NCI-H510A (cell line): Measurements from ENCODE around the gene DHDDS.
"Not testable (repeated sequence)": the region's sequence is repeated elsewhere in the genome, so short reads cannot be mapped to it uniquely, and the experiment has no call there.

Experiments used
- DNase-seq: peaks from one replicate; lab custom pipeline; 2025; lab: John Stamatoyannopoulos, UW

The DHDDS gene

DNA sequence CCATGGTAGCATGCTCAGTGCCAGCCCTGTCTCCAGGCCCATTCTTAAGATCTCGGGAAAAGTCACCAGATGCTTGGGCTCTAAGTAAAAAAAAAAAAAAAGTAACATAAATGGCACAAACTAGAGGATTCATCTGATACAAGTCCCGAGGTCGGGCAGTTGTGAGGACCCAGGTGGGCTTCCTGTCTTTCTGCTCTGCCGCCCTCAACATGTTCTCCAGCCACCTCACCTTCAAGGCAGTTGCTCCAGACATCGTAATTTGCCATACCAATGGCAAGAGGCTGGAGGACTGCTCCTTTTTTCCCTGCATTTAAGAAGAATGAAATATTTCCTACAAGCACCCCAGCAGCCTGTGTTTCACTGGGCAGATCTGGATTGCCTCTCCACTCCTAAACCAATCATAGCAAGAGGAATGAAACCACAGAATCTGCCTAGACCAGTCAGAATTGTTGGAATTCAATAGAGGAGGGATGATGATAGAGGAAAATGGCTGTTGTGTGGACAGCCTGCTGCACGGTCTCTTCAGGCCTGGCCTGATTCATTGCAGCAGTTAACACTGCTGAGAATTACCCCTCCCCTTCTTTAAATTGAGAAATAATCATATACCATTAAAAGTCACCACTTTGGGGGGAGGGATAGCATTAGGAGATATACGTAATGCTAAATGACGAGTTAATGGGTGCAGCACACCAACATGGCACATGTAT lies 45.5 kb downstream of the DHDDS start:
- DNase-seq = no peak

DNA sequence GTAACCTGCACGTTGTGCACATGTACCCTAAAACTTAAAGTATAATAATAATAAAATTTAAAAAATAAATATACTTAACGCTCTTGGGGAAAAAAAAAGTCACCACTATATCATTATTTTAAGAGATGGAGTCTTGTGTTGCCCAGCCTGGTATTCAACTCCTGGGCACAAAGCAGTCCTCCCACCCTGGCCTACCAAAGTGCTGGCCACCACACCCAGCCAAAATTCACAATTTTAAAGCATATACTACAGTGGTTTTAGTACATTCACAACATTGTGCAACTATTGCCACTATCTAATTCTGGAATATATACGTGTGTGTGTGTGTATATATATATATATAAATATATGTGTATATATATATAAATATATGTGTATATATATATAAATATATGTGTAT lies 46.0 kb downstream of the DHDDS start:
- no peak for DNase-seq

DNA sequence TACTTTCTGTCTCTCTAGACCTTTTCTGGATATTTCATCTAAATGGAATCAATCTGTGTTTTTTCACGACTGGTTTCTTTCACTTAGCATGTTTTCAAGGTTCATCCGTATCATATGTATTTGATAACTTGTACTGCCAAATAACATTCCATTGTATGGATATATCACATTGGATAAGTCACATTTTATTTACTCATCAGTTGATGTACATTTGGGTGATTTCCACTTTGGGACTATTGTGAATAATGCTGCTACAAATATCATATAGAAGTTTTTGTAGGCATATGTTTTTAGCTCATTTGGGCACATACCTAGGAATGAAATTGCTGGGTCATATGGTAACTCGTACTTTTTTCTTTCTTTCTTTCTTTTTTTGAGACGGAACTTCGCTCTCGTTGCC lies 46.9 kb downstream of the DHDDS start:
- no peak for DNase-seq

DNA sequence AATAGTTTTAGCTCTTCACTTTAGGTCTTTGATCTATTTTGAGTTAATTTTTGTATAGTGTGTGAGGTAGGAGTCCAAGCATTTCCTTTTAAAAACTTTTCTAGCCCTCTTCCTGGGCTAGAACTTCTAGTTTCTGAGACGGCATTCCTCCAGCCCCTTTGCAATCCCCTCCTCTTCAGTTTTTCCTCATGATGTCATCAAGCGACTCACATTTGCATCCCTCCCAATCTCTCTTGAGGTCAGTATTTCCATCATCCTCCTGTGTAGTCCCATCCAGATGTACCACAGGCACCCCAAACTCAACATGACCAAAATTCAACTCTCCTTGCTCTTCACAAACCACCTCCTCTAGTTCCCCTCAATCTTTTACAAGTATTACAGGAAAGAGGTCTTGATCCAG lies 50.8 kb downstream of the DHDDS start:
- DNase-seq = no peak

DNA sequence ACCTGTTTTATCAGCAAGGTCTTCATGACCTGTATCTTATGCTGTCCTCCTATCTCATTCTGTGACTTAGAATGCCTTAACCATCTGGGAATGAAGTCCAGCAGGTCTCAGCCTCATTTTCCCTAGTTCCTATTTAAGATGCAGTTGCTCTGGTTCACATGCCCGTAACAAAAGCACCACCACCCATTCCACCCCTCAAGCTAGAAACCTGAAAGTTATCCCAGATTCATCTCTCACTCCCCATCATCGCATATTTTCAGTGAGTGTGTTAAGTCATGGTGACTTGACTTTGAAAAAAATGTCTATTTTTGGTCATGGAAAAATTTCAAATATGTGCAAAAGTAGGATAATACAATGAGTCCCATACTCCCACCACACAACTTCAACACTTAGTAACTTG lies 51.9 kb downstream of the DHDDS start:
- DNase-seq = no peak

DNA sequence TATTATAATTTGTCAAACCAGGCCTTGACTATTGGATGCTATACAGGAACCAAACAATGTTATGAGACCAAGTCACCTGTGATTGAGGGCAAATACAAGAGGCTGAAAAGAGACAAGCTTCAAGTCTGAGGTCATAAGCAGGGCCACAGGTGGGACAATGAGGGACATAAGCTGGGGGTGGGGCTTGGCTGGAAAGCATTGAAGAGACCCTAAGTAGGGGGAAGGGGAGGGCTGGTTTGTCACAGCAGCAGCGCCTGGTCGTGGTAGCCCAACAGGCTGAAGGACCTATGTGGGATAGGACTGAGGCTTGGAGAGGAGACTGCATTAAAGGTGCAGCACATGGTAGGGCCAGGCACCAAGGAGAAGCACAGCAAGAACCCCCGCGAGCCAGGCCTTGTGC lies 58.0 kb downstream of the DHDDS start:
- DNase-seq = no peak

DNA sequence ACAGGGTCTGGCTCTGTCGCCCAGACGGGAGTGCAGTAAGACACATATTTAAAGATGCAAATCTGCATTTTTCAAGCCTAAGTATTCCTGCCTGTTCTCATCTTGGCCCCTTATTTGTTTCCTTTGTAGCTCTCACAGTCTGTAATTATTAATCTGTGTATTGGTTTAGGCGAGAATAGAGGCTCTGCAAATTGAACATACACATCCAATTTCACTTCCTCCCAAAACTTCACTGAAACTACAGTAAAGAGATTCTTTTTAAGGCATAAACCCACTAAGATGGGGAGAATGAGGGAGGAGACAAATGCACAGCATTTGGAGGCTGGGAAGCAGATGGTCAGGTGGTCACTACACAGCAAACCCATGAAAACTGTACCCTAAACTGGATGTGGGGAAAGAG lies 61.1 kb downstream of the DHDDS start:
- DNase-seq = no peak

DNA sequence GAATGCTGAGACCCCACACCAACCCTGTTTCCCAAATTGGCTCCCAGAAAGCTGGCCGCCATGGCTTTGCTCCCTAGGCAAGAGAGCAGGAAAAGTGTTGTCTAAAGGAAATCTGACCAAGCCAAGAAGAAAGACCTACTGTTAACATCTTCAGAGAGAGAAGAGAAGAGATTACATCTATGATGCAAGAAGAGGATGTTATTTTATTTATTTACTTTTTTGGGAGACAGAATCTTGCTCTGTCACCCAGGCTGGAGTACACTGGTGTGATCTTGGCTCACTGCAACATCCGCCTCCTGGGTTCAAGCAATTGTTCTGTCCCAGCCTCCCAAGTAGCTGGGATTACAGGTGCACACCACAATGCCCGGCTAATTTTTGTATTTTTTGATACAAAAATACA lies 61.8 kb downstream of the DHDDS start:
- DNase-seq = no peak

DNA sequence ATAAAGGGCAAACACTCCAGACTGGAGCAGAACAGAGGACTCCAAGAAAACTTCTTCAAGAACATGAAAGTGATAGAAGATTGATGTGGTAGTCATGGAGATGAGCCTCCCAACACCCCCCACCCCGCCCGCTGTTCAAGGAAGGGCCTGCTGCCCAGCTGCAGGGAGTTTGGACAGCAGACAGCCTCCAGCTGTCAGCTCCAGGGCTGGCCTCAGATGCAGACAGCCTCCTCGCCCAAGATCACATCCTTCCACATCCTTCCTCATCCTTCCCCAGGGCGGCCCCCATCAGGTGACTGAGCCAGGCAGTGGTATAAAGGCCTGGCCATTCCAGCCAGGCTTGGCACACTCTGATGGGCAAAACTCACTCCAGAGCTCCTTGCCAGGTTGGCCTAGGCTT lies 64.7 kb downstream of the DHDDS start:
- DNase-seq = no peak

DNA sequence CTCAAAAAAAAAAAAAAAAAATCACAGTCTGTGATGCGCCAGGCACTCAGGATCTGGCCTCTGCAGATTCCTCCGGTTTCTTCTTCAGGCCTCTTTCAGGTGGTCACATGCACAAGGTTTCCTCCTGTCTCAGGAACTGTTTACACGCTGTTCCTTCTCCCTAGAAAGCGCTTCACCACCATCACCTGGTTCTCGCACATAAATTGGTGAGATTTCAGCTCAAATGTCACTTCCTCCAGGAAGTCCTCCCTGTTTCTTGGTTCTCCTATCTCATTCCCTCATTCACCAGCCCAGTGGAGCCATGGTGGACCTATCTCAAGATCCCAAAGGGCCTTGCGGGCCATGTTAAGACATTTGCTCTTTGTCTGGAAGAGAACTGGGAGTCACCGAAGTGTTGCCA lies 66.8 kb downstream of the DHDDS start:
- DNase-seq = no peak

DNA sequence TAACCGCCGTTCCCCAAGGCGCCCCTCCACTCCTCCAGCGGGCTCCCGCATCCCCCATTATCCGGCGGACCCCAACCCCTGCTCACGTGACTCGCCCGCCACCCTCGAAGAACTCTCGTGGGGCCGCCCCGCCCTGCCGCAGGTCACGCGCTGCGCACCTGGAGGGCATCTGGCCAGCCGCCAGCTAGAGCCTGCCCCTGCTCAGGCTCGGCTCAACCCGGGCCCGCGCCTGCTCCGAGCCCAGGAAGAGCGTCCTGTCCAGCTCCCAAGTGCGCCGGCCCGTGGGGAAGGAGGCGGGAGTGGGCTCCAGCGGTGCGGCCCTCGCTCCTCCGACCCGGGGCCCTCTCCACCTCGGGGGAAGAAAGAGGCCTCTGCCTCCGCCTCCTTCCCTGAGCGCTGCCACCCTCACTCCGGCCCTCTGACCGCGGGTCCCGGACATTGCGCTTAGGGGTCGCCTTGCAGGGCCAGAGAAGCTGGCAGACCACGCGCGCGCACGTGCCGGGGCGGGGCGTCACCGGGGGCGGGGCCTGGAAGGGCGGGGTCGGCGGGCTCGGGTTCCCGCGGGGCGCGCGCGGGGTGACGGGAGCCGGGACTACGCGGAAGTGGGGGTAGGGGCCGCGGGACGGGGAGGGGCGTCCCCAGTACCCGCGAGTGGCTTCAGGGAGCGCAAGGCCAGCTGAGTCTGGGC lies 68.5 kb downstream of the DHDDS start:
- peak; percentile 77 for DNase-seq

DNA sequence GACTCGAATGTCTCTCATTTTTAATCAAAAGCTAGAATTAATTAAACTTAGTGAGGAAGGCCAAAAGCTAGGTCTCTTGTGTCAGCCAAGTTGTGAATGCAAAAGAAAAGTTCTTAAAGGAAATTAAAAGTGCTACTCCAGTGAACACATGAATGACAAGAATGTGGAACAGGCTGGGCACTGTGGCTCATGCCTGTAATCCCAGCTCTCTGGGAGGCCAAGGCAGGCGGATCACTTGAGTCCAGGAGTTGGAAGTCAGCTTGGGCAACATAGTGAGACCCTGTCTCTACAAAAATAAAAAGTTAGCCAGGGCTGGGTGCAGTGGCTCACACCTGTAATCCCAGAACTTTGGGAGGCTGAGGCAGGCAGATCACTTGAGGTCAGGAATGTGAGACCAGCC lies 78.6 kb downstream of the DHDDS start:
- DNase-seq = not testable (repeated sequence)

DNA sequence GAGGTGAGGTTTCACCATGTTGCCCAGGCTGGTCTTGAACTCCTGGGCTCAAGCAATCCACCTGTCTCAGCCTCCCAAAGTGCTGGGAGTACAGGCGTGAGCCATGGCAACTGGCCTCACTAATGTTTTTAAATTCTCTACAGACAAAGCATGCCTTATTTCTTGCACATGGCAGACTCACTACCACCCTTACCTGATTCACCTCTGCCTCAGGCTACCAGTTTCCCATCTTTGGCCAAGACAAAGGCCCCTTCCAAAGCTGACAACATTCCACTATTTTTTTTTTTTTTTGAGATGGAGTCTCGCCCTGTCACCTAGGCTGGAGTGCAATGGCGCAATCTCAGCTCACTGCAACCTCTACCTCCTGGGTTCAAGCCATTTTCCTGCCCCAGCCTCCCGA lies 83.7 kb downstream of the DHDDS start:
- DNase-seq = not testable (repeated sequence)

DNA sequence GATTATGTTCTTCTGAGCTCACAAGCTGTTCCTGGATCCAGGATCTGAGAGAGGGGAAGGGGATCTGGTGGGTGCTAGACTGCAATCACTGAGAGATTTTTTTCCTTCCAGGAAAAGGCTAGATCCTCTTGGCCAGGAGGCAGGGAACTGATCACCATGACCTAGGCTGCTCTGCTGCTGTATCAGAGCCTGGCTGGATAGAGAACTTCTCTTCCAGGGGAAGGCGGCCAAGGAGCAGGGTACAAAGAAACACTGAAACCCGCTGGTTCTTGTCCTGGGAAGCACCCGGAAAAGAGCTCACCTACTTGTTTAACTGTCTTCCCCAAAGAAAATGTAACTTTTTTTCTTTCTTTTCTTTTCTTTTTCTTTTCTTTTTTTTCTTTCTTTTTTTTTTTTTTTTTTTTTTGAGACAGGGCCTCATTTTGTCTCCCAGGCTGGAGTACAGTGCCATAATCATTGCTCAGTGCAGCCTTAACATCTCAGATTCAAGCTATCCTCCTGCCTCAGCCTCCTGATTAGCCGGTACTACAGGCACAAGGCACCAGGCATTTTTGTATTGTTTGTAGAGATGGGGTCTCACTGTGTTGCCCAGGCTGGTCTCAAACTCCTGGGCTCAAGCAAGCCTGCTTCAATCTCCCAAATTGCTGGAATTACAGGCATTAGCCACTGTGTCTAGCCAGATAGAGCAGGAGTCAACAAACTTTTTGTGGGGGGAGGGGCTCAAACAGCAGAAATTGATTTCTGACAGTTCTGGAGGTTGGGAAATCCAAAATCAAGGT lies 85.1 kb downstream of the DHDDS start:
- DNase-seq = no peak

DNA sequence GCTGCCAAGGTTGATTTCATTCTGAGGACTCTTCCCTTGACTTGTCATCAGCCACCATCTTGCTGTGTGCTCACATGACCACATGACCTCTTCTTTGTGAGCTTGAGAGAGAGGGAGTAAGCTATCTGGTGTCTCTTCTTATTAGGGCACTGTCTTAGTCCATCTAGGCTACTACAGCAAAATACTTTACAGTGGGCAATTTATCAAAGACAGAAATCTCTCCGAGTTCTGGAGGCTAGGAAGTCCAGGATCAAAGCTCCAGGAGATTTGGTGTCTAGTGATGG lies 85.6 kb downstream of the DHDDS start:
- DNase-seq = no peak

DNA sequence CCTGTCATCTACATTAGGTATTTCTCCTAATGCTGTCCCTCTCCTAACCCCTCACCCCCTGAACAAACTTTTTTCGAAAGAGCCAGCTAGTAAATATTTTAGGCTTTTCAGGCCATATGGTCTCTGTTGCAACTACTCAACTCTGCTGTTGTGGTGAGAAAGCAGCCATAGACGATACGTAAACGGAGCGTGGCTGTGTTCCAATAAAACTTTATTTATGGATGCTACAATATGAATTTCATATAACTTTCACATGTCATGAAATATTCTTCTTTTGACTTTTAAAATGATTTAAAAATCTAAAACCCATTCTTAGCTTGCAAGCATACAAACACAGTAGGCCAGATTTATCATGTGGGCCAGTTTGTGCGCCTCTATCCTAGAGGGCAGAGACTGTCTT lies 86.2 kb downstream of the DHDDS start:
- DNase-seq = no peak

DNA sequence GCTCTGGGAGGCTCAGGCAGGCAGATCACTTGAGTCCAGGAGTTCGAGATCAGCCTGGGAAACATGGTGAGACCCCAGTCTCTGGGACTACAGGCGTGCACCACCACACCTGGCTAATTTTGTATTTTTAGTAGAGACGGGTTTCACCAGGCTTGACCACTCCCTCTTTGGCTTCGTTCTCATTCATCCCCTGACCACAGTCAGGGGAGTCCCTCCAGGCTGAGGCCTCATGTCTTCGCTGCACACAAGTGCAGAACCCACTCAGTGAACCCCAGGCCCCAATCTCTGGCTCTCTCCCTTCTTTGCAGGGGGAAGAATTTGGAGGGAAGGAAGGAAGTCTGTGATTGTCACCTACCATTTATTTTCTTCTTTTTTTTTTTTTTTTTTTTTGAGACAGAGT lies 88.2 kb downstream of the DHDDS start:
- DNase-seq = no peak
